ENCODE data around the gene LEAP2.
A peak's percentile ranks its signal among the peaks of the same experiment; 100 is the strongest.

LEAP2 gene

DNA sequence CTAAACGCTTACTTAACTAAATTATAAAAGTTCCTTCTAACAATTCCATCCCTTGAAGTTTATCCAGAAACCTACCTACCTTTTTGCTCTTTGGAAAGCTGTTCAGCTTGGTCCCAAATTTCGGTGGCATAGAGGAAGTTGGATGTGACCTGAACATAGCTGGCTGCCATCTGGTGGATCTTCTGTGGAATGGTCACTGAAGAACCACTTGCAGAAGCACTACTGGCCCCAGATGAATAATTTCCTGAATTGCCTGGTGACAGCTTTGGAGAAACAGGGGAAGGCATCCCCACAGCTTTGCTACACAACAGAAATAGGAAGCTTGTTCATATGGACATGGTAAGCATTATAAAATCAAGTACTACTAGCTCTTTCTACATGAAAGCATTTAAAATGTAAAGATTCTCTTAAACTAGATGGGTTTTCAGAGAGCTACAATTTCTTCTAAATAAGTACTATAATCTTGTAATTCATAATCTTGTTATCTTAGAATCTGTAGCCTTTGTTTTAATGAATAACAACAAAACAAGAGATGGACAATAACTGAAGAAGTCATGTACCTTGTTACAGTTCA lies 9.9 kb downstream of the LEAP2 start:
- DNase-seq, result peak; percentile 25

- no peak for DNase-seq
Observed at GRCh38 chr5:132884548-132884947, 11.1 kb downstream of the LEAP2 start.

DNA sequence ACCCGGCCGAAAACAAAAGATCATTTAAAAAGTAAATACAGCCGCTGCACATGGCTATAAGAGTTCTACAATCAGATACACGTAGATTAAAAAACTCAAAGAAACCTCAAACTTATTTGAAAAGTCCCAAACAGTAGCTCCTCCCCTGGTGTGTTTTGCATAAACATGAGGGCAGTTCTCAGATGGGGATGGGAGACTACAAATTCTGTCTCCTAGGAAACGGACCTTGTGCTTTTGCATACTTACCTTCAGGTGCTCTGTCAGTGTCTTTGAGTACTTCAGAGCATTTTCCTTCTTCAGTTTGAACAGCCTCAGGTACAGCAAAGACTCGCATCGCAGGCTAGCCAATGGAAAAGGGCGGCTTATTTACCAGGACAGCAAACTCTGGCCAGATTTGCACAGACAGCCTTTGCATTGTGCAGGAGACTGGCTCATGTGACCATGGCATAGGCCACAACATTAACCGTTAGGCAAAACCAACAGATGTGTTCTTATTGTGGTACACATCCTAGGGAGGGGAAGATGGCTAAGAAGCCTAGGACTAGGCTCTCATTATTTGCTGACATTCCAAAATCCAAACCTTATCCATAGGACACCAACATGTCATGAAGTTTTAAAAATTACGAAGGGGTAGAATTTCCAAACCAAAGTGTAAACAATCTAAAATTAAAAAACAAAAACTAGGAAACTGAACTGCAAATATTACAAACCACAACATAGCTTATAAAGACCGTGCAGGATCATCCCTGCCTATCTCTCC lies 12.8 kb downstream of the LEAP2 start:
- DNase-seq, result no peak

GRCh38 chr5:132887283-132887682 lies 13.8 kb downstream of the LEAP2 start:
- no peak for DNase-seq

- no peak for DNase-seq
Observed at GRCh38 chr5:132889501-132889900, 16.0 kb downstream of the LEAP2 start.

DNA sequence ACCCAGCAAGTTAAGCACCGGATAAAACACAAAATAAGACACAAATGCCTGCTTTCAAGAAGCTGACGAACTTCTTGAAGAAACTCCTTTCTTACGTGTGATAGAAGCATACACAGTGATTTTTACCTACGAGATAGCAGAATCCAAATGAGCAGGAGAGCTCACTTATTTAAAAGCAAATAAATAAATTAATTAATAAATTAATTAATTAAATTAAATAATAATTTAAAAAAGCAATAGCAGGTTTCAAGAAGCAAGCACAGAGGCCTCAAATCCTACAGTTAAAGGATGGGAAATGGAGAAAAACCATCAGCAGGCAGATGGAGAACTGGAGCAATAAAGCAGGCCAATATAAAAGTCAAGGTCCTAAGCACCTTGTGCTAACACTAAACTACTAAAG lies 17.3 kb downstream of the LEAP2 start:
- no peak for DNase-seq

DNA sequence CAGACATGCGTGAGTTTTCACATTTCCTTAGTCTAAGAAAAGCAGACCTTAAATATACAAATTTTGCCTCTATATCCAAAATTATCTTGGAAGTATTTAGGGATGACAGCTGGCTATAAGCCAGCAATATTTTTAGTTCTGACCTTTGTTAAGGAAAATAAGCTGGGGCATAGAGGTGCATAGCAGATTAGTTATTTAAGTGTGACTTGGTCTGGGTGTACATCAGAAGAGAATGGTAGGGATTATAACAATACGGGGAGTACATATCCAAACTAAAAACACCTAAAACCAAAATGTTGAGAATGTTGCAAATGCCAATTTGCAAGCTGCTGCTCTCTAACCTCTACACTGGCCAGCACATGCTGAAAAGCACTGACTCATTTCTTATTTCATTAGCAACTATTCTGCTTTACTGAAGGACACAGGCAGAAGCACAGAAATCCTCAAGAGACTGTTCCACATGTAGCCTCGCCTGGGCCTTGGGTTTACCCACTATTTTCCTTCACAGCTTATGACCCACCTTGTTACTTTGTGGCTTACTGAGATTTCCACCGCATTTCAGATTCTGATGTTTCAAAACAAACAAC lies 22.3 kb downstream of the LEAP2 start:
- DNase-seq, result no peak

DNA sequence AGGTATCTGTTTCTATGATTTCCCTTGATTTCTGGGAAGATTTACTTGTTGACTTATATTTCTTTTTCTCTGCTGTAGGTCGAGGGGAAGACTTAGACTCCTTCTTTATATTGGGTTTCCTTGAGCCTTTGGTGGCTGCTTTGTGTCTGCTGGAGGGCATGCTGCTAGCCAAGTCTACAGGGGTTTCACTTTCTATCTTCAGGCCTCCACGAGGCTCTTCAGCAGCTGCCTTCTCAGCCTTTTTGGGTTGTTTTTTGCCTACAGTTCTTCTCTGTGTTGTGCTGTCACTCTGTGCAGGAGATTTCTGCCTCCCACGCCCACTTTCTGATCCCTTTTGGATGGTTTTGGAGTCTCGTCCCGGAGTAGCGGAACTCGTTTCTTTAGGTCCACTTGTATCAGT lies 23.2 kb downstream of the LEAP2 start:
- no peak for DNase-seq

DNA sequence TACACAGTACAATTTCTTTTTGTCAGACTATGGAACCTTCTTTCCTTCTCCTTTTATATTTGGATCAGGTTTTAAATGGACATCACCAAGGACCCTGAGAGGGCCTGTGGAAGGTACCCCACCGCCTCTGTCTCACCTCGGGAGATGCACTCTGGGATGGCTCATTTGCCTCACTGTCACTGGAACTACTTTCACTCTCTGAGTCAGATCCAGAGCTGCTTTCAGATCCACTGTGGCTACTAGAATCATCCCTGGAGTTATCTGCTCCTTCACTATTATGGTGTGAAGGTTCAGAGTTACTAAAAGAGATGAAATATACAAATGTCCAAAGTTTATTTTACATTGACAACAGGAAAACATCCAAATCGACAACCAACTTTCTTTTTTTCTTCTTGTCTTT lies 24.6 kb downstream of the LEAP2 start:
- no peak for DNase-seq

- DNase-seq, result peak; percentile 29
Observed at GRCh38 chr5:132901036-132901435, 27.6 kb downstream of the LEAP2 start.

GRCh38 chr5:132901730-132902129 lies 28.3 kb downstream of the LEAP2 start:
- DNase-seq, result no peak

DNA sequence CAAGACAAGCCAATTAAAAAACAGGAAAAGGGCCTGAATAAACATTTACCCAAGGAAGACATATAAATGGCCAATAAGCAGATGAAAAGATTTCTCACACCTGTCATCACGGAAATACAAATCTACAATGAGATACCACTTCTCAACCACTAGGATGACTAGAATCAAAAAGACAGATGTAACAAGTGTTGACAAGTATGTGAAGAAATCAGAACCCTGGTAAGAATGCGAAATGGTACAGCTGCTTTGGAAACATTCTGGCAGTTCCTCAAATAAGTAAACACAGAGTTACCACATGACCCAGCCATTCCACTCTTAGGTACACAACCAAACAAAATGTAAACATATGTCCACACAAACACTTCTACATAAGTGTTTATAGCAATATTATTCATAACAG lies 32.5 kb downstream of the LEAP2 start:
- peak; percentile 47 for DNase-seq

DNA sequence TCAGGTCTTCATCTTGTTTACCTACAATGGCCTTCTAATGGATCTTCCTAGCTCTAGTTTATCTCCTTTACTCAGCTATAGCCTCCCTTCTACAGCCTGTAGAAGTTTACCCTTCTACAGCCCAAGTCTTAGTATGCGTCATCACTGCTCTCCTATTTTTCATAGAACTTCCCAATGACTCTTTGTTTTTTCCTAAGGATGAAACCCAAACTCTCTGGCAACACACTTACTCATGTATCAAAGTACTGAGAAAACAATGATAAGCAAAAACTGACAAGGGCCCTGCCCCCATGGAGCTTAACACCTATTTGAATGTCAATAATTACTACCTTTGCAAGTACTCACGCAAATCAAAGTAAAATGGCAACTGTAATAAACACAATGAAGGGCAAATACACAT lies 33.7 kb downstream of the LEAP2 start:
- DNase-seq, result no peak

DNA sequence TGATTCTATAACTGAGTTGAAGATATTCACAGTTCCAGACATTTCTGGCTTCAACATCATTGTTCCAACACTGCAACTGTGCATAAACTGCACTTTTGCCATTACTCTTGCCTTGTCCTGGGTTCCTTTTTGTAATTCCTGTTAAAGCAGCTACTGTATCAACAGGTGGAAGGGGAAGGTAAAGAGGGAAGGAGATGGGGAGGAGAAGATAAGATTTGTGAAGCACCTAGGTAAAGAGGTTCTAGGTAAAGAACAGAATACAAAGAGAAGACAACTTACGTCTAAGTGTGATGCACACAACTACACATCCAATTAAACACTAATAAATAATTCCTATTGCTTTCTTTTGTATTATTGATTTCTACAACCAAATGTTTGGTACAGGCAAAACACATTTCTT lies 36.2 kb downstream of the LEAP2 start:
- no peak for DNase-seq

DNA sequence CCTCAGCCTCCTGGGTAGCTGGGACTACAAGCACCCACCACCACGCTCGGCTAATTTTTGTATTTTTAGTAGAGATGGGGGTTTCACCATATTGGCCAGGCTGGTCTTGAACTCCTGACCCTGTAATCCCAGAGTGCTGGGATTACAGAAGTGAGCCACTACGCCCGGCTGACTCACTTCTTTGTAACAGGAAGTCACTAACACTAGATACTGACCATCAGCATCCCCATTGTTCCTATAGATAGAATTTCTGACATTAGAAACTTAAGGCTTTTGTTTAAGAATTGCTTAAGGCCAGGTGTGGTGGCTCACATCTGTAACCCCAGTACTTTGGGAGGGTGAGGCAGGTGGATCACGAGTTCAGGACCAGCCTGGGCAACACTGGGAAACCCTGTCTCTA lies 42.2 kb downstream of the LEAP2 start:
- DNase-seq, result no peak

DNA sequence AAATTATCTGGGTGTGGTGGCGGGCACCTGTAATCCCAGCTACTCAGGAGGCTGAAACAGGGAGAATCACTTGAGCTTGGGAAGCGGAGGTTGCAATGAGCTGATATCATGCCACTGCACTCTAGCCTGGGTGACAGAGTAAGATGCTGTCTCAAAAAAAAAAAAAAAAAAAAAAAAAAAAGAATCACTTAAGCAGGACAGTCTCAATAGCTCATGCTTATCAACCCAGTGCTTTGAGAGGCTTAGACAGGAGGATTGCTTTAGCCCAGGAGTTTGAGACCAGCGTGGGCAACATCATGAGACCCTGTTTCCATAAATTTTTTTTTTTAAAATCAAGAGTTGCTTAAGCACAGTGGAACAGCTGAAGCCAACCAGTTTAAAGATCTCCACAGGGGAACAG lies 42.6 kb downstream of the LEAP2 start:
- DNase-seq, result no peak
